DOHH2 (cell line): ENCODE data around the gene LTA4H.

ENCODE experiments used
- H3F3A ChIP-seq: fragments of 200-600 bp; sonication (generic), shearing (Covaris generic); 2 replicates; pipeline ENCODE4 v1.6.0; 2016; ENCODE audit warnings: antibody characterized with exemption, mild to moderate bottlenecking; ENCODE audit not compliant: control insufficient read depth, insufficient read depth
- H3K27ac ChIP-seq: fragments of 200-600 bp; sonication (generic); 2 replicates; pipeline ENCODE4 v1.5.1; 2014; ENCODE audit warnings: low read depth, mild to moderate bottlenecking, low read length, moderate library complexity
- H3K27me3 ChIP-seq: fragments of 200-600 bp; sonication (generic); 2 replicates; pipeline ENCODE4 v1.6.1; 2014; ENCODE audit warnings: mild to moderate bottlenecking, low read length, mixed read lengths; ENCODE audit not compliant: control insufficient read depth
- H3K36me3 ChIP-seq: fragments of 200-600 bp; sonication (generic); 2 replicates; pipeline ENCODE4 v1.6.1; 2014; ENCODE audit warnings: mild to moderate bottlenecking, low read length, moderate library complexity, mixed read lengths; ENCODE audit not compliant: control insufficient read depth
- H3K4me1 ChIP-seq: fragments of 200-600 bp; sonication (generic); 2 replicates; pipeline ENCODE4 v1.6.1; 2014; ENCODE audit warnings: mild to moderate bottlenecking, low read length, mixed read lengths; ENCODE audit not compliant: control insufficient read depth
- H3K4me2 ChIP-seq: fragments of 200-600 bp; sonication (generic); 2 replicates; pipeline ENCODE4 v1.6.0; 2014; ENCODE audit warnings: mild to moderate bottlenecking, low read length, moderate library complexity
- H3K4me3 ChIP-seq: fragments of 200-600 bp; sonication (generic); 2 replicates; pipeline ENCODE4 v1.5.1; 2014; ENCODE audit warnings: mild to moderate bottlenecking, low read length, mixed read lengths
- H3K79me2 ChIP-seq: fragments of 200-600 bp; sonication (generic); 2 replicates; pipeline ENCODE4 v1.6.1; 2014; ENCODE audit warnings: mild to moderate bottlenecking, low read length, mixed read lengths; ENCODE audit not compliant: control insufficient read depth
- H3K9me2 ChIP-seq: fragments of 200-600 bp; sonication (generic); replicated peaks from 2 replicates; pipeline ENCODE4 v1.6.1; 2014; ENCODE audit warnings: mild to moderate bottlenecking, low read length, mixed read lengths; ENCODE audit not compliant: control insufficient read depth
- H3K9me3 ChIP-seq: fragments of 200-600 bp; sonication (generic); 2 replicates; pipeline ENCODE4 v1.6.1; 2014; ENCODE audit warnings: antibody characterized with exemption, low read length, mixed read lengths; ENCODE audit not compliant: control insufficient read depth, insufficient read depth
- H4K20me1 ChIP-seq: fragments of 200-600 bp; sonication (generic); 2 replicates; pipeline ENCODE4 v1.6.0; 2014; ENCODE audit warnings: low read depth, mild to moderate bottlenecking, antibody characterized with exemption, low read length, moderate library complexity; ENCODE audit not compliant: control insufficient read depth, insufficient read depth
- CTCF ChIP-seq: fragments of 200-600 bp; sonication (generic); IDR thresholded peaks from one replicate; pipeline ENCODE4 v1.5.1; 2014; ENCODE audit warnings: antibody characterized with exemption, mild to moderate bottlenecking, low read depth, low read length; ENCODE audit not compliant: poor library complexity, severe bottlenecking
- EZH2phosphoT487 ChIP-seq: fragments of 200-600 bp; sonication (generic); IDR thresholded peaks from 2 replicates; pipeline ENCODE4 v1.6.1; 2017; ENCODE audit warnings: borderline replicate concordance, mild to moderate bottlenecking, antibody characterized with exemption, low read length, moderate library complexity, mixed read lengths

Gene LTA4H

GRCh38 chr12:96029826-96030225 lies 5.6 kb downstream of the LTA4H start:
- H3K27ac ChIP-seq, result no peak overlapping the region
- H3K9me2 ChIP-seq, result no peaks in the 10 kb centered on the region
- no peaks in the 10 kb centered on the region for H3F3A ChIP-seq
- H3K27me3 ChIP-seq, result no peaks in the 10 kb centered on the region
- no peaks in the 10 kb centered on the region for H3K9me3 ChIP-seq
- TF ChIP-seq EZH2phosphoT487 (no peak), CTCF (no peak)
- H3K4me3 ChIP-seq, result no peak overlapping the region
- peaks cover 46% of the 10 kb centered on the region for H3K36me3 ChIP-seq
- peaks cover 5% of the 10 kb centered on the region; the same call in 1 of the 2 replicates for H4K20me1 ChIP-seq
- H3K79me2 ChIP-seq, result peaks cover 54% of the 10 kb centered on the region
- H3K4me2 ChIP-seq, result no peak overlapping the region
- H3K4me1 ChIP-seq, result peaks cover 28% of the 10 kb centered on the region

- H3K36me3 ChIP-seq, result peaks cover 51% of the 10 kb centered on the region
- H3K27ac ChIP-seq, result no peak overlapping the region
- no peaks in the 10 kb centered on the region for H3K9me3 ChIP-seq
- H3K4me1 ChIP-seq, result peaks cover 18% of the 10 kb centered on the region
- H3K27me3 ChIP-seq, result no peaks in the 10 kb centered on the region
- H4K20me1 ChIP-seq, result peaks cover 5% of the 10 kb centered on the region; the same call in 1 of the 2 replicates
- no peaks in the 10 kb centered on the region for H3K9me2 ChIP-seq
- TF ChIP-seq EZH2phosphoT487, result no peak
- TF ChIP-seq CTCF, result no peak
- no peaks in the 10 kb centered on the region for H3F3A ChIP-seq
- no peak overlapping the region for H3K4me3 ChIP-seq
- no peak overlapping the region for H3K4me2 ChIP-seq
- H3K79me2 ChIP-seq, result peaks cover 41% of the 10 kb centered on the region
These were observed 6.8 kb downstream of the LTA4H start for GRCh38 chr12:96028538-96028937.

GRCh38 chr12:96026331-96026730 lies 9.1 kb downstream of the LTA4H start:
- TF ChIP-seq EZH2phosphoT487 (no peak), CTCF (no peak)
- Histone ChIP-seq H3F3A (no peaks in the 10 kb centered on the region; the same call in 1 of the 2 replicates), H3K27ac (no peak overlapping the region), H3K9me3 (no peaks in the 10 kb centered on the region), H3K4me3 (no peak overlapping the region), H3K36me3 (peaks cover 70% of the 10 kb centered on the region), H4K20me1 (no peaks in the 10 kb centered on the region), H3K79me2 (peaks cover 20% of the 10 kb centered on the region), H3K4me1 (peaks cover 12% of the 10 kb centered on the region), H3K4me2 (no peak overlapping the region), H3K27me3 (no peaks in the 10 kb centered on the region), H3K9me2 (no peaks in the 10 kb centered on the region)
